ENCODE data around the gene ATP11A.
"Not testable (repeated sequence)": the region's sequence is repeated elsewhere in the genome, so short reads cannot be mapped to it uniquely, and the experiment has no call there.

Gene ATP11A

DNA sequence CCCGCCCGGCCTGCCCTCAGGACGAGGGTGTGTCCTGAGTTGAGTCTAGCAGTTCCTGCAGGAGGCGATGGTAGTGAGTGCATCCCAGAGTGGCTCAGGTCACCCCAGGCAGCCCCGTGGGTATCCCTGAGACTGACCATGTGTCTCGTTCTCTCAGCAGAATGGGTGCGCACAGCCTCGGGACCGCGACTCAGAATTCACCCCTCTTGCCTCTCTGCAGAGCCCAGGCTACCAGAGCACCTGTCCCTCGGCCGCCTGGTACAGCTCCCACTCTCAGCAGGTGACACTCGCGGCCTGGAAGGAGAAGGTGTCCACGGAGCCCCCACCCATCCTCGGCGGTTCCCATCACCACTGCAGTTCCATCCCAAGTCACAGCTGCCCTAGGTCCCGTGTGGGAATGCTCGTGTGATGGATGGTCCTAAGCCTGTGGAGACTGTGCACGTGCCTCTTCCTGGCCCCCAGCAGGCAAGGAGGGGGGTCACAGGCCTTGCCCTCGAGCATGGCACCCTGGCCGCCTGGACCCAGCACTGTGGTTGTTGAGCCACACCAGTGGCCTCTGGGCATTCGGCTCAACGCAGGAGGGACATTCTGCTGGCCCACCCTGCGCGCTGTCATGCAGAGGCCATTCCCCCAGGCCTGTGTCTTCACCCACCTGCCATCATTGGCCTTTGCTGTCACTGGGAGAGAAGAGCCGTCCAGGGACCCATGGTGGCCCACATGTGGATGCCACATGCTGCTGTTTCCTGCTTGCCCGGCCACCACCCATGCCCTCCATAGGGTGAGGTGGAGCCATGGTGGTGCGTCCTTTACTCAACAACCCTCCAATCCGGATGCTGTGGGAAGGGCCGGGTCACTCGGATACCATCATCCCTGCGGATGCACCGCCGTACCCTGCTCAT lies 192.1 kb downstream of the ATP11A start:
- DNase-seq (ENCODE audit: low read depth), result no peak

DNA sequence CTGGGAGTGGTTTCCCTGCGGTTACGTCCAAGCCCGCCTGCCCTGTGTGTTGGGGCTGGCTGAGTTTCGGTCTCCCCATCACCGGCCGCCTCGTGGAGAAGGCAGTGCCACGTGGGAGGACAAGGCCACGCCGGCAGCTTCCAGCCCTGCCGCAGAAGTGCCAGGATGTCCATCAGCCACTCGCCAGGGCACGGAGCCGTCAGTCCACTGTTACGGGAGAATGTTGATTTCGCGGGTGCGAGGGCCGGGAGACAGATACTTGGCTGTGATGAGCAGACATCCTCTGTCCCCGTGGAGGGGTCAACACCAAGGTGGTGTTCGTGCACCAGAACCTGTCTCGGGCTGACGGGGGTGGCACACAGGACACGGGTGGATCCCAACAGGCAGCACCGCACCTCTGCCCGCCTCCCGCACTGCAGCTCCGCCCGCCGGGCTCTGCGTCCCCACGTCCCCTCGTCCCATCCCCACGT lies 192.8 kb downstream of the ATP11A start:
- no peak for DNase-seq (ENCODE audit: low read depth)

DNA sequence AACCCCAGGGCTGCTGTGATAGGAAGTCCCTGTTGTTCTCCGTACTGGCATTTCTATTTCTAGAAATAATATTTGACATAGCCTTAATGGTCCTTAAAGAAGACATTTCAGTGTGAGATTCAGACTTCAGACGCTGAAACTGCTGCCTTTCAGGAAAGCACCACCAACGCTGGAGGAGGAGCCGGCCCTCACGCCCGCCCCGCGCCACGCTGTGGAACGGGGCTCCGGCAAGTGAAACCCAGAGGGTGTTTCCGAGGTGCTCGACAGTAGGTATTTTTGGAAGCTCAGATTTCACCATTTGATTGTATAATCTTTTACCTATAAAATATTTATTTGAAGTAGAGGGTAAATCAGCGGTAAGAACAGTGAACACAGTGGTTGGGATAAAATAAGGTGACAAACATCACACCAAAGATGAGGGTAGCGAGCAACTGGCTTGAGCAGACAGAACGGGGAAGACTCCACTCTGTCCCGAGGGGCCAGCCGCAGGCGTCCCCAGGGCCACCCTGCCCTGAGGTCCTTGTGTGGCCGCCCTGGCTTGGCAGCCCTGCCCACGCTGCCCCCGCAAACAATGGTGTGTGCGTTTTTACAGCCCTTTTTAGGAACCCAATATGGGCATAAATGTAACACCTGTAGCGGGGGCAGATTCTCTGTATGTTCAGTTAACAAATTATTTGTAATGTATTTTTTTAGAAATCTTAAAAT lies 193.6 kb downstream of the ATP11A start:
- DNase-seq (ENCODE audit: low read depth), result no peak

DNA sequence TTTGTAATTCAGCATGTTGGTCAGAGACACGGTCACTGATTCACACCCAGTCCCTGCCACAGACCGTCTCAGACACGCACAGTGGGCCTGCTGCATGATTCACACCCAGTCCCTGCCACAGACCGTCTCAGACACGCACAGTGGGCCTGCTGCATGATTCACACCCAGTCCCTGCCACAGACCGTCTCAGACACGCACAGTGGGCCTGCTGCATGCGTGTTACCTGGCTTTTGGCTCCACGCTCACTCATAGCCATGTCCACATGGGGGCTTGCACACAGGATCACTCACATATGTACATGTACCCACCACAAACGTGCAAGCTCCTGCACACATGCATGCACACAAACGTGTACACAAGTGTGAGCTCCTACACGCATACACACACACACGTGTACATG lies 194.9 kb downstream of the ATP11A start:
- not testable (repeated sequence) for DNase-seq (ENCODE audit: low read depth)

DNA sequence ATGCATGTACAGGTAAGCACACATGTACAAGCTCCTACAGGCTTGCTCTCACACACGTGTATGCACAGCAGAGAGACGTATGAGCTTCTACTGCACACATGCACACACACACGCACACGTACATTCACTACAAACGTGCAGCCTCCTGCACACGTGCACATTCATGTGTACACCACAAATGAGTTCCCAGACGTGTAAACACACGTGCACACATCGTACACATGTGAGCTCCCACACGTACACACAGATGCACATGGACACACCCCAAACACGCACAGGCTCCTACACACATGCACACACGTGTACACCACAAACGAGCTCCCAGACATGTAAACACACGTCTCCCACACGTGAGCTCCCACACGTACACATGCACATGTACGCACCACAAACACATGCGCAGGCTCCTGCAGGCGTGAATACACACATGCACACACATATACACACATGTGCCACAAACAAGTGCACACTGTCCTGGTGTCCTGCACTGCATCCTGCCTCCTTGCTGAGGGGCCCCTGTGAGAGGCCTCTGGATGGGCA lies 195.5 kb downstream of the ATP11A start:
- DNase-seq (ENCODE audit: low read depth), result no peak

DNA sequence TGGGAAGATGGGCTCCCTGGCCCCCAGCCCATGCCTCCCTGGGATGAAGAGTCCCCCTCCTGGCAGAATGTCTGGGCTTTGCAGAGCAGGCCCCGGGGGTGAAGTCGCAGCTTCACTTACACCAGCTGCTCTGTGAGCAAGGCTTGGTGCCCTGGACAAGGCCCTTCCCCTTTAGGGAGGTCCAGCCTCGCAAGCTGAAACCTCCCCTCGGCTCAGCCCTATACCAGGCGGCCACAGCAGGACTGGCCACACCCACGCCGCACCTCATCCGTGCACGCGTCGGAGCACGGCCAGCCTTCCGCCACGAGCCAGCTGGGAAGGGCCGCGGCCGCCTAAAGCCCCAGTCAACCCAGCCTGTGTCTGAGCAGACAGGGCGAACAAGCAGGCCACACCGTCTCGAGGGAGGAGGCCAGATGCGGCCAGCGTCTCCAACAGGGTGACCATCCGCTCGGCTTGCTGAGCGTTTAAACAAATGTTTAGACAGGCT lies 196.0 kb downstream of the ATP11A start:
- peak; percentile 90 for DNase-seq (ENCODE audit: low read depth)

DNA sequence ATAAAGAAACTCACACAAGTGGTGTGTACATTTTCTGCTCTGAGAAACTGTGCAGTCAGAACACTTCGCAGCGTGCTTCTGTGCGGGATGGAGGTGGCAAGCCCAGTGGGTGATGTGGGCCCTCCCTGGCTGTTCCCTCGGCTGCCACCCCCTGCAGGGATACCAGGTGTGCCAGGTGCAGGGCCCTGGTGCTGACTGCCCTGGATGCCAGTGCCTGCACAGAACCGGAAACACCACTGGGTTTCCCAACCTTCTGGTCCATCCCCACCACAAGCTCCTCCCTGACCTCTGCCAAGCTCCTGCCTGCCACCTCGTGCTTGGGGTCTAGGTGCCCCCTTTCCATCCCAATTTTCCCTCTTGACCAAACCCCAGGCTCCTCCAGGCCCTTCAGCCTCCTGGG lies 197.3 kb downstream of the ATP11A start:
- DNase-seq (ENCODE audit: low read depth), result no peak

DNA sequence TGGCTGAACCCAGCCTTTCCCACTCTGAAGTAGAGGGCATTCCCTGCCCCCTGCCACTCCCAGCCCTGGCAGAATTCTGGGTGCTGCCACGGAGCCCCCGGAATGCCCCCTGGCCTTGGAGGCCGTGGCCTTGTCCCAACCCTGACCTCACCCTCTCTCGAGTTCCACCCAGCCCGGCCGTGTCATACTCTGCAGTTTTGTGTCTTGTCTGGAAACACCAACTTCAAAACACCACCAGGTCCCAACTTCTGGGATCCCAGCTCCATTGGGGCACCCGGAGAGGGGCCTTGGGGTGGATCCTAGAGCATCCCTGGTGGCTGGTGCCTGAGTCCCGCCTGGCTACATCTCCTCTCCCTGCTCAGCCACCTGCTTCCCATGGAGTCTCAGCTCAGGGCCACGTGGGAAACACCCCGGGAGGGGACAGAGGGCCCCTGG lies 197.7 kb downstream of the ATP11A start:
- no peak for DNase-seq (ENCODE audit: low read depth)

DNA sequence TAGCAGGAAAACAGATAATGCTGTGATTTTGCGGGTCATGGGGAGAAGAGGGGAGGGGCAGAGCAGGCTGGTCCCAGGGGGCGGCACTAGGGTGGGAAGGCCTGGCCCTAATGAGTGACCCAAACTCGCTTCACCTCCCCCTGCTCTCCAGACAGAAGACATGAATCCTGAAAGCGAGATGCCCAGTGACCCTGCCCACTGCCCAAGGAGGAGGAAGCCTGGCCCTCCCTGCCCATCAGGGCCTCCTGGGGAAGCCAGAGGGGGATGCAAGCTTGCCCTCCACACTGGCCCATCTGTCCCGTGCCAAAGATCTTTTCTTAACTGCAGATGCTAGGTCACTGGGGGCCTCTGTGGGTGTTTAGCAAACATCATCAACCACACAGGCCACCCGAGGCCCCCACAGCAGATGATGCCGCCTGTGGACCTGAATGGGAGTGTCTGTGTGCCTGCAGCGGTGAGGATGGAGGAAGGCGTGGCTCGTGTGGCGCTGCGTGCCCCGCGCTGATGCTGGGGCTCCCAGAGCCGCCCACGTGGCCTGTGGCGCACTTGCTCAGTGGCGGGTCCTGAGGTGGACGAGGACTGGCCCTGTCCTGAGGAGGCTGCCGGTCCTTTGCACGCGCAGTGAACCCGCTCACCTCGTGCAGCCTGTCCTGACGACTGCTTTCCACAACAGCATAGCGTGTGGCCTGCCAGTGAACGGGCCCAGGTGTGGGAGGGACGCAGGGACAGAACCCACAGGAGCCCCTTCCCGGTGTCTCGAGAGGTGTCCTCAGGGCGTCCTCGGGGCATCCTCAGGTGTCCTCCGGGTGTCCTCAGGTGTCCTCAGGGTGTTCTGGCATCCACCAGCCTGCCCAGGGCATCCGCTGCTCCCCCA lies 198.6 kb downstream of the ATP11A start:
- DNase-seq (ENCODE audit: low read depth), result no peak

DNA sequence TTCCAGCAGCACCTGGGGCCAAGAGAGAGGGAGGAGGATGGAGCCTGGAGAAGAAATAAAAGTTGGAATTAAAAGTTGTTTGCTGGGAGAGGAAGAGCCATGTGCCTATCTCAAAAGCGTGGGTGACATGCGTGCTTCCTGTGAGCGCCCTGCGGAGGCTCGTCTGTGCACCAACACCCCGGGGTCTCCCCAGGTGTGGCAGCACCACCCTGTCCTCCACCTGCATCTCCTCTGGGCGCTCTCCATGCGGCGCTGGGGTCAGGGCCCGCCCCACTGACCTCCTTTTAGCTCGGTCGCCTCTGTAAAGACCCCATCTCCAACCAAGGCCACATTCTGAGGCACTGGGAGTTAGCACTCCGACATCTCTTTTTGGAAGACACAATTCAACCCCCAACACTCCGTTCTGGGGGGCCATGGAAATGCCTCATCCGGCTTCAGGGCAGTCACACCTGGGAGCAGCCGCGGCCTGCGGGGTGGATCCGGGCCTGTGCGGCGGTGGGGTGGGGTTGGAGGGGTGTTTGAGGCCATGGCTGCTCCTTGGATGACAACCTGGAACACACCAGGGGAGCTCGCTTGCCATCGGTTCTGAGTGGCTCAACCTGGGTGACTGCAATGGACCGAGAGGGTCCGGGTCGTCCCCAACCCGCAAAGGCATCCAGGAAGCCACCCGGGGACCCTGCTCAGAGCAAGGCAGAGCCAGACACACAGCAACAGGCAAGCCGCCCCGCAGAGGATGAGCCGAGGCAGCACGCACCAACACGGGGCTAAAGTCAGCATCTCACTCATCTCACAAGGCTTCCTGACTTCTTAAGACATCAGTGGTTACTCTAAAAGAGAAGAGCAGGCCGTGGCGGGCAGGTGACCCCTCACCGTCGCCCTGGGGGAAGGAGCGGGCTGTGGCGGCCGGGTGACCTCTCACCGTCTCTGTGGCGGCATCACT lies 199.8 kb downstream of the ATP11A start:
- no peak for DNase-seq (ENCODE audit: low read depth)

DNA sequence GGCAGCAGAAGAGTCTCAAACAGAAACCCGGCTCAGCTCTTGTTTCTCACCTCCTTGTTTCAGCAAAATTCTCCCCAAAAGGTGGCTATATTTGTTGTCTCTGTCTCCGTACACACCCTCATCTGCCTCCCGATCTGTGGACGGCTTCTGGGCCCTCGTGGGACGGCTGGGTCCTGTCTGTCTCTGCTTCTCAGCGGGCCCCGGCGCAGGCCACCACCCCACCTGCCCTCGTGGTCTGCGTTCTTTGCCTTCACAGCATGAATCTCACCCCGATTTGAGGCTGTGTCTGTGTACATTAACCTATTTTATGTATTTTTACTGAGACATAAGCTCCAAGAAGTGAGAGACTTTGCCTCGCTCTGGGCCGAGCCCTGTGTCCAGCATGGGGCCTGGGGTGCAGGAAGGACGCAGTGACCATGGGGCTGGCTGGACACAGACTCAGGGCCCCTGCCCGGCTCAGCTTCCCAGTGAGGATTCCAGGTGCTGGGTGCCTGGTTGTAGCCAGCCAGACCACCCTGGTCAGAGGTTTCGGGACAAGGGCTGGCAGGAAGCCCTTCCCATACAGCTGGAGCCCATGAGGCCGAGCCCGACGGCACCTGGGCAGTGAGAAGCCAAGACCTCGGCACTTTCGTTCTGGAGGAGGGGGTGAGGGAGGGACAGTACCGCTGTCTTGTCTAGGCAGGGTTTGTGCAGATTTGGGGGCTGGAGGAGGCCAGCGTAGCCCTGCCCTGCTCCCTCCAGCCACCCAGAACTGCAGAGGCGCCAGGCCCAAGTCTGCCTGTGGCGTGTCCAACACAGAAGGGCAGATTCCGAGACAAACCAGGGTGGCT lies 200.7 kb downstream of the ATP11A start:
- no peak for DNase-seq (ENCODE audit: low read depth)

DNA sequence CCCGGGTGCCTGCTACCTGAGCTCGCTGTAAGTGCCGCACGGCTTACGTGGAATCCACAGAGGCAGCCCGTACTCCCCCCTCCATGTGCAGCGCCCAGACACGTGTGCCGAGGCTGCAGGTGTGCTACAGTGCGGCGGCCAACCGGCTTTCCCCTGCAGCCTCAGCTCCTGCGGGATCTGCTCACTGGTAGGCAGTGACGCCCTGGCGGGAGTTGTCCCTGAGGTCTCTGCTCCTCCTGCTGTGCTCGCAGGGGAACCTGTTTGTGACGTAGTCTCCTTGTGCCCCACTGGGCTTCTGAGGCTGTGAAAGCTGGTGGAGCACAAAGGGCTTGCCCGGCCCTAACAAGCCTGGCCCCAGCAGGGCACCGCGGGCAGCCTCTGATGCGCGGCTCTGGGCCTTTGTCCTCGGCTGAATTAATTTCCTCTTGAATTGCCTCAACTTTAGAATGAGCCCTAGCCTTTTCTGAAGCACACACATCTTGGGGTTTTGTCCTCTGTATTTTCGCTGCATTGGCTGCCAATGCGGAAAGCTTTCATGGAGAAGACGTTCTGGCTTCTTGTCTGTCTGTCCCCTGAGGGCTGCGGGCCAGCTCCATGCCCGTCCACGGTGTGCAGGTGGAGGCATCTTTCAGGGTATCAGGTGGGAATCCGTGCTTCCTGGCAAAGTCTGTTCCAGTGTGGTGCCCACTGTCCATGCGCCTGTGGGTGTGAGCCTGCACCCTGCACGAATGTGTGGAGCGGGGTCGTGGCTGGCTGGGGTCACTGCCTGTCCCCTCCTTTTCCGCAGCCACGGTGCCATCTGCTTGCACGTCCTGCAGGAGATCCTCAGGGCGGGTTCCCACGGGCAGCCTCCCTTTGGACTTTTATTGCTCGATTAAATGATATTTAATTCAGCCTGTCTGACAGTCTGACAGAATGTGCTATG lies 201.9 kb downstream of the ATP11A start:
- no peak for DNase-seq (ENCODE audit: low read depth)

DNA sequence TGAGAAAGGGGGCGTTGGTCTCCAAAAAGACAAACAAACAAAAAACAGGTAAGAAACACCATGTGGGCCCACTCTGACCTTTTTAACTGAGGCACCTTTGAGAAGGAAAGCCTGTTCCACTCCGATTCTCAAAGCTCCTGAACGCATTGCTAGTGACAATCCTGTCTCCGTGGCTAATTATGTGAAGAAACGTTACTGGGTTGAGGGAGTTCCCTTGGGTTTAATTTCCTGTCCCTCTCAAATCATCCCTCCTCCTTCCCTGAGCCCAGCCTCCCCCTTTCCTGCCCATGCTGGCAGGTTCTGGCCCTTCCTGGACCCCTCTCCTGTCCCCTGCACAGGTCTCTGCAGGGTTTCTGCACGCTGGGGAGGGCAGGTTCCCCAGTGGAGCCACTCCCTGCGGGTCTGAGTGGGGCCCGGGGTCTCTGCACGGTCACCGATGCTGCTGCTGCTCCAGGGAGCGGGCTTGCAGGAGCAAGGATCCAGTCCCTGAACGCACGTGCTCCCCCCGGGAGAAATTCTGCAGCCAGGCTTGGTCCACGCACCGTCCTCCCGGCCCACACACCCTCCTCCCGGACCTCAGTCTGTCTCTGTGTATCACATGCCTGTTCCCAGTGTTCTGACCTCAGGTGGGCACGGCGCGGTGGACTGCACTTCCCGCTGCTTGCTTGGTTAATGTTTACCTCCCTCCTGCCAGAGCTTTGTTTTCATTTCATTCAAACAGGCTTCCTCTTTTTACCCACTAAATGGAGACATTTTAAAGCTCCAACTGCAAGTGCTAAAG lies 202.8 kb downstream of the ATP11A start:
- DNase-seq (ENCODE audit: low read depth), result no peak

DNA sequence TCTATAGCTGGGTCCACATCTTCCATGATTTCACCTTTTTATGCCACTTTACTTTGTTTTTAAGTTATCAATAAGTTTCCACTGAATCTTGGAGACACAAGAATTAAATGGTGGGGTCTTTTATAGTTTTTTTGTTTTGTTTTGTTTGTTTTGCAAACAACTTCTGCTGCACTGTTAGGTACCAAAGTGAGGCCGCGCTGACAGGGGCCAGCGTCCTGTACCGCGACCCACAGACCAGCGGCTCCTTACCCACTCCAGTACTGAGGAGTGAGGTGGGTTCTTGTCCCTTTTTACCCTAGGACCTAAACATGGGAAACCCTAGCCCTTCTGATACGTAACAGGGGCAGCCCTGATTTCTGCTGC lies 203.3 kb downstream of the ATP11A start:
- DNase-seq (ENCODE audit: low read depth), result no peak

DNA sequence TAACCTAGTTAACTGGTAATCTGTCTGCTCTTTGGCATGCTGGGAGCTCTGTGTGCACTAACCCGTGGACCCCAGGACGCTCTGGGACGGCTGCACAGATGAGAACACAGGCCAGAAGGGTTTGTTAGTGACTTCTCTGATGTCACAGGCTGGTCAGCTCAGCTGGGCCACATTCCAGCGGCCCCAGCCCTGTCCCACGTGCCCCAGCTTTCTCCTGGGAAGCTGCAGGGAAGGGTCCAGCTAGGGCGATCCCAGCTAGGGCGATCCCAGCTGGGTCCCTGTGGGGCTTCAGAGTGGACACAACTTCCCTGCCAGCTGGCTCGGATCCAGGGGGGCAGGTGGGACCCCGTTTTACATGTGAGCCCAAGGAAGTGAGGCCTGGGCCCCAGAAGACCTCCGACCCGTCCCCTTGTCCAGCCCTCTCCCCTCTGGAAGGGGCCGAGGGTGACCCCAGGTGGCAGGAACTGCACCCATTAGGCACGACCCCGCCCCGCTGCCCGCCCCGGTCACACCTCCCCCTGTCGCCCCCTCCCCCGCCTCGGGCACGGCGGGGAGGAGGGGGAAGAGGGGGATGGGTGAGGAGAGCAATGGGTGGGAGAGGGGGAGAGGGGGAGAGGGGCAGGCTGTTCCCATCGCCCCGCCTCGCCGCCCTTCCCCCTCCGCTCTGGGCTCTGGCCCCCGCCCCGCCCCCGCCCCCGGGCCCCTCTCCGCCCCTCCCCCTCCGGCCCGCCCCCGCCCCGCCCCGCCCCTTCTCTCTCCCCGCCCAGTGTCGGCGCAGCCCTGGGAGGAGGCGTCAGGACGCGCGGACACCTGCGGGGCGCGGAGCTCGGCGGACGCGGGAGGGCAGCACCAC lies 204.0 kb downstream of the ATP11A start:
- DNase-seq (ENCODE audit: low read depth), result peak; percentile 17

DNA sequence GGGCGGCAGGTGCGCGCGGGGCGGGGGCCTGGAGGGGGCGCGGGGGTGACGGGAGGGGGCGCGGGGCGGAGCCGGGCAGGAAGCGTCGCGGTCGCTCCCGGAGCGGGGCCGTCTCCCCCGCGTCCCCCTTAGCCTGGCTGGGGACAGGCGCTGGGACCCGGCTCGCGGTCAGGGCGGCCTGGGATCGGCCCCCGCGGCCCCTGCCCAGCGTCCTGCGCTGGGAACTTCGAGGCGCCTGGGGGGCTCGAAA lies 204.5 kb downstream of the ATP11A start:
- no peak for DNase-seq (ENCODE audit: low read depth)
